Tibial nerve (tissue), 4 donors: Measurements from ENCODE around the gene TAF9. TPM values are rescaled to one million over a fixed set of nuclear protein-coding genes. Genes with fewer than 3 reads are reported as not detected.
A peak's percentile ranks its signal among the peaks of the same experiment; 100 is the strongest.

ENCODE experiments used
- DNase-seq, 2 donors: peaks; one replicate each; pipeline ENCODE4 v3.0.0-alpha.2; 2019; ENCODE audit warnings: low spot score in 2 of 2
- H3K27ac ChIP-seq, 4 donors: fragments of 200-600 bp; sonication (generic) in 3 of 4; one replicate each; pipeline ENCODE4 v1.5.1; 2017 to 2019; ENCODE audit warnings: mild to moderate bottlenecking in 1 of 4
- H3K27me3 ChIP-seq, 2 donors: fragments of 200-600 bp; sonication (generic) in 1 of 2; one replicate each; pipeline versions ENCODE4 v1.5.1 to v1.6.0; 2017 to 2019
- H3K36me3 ChIP-seq, 3 donors: fragments of 200-600 bp; sonication (generic); one replicate each; pipeline ENCODE4 v1.5.1; 2018 to 2019
- H3K4me1 ChIP-seq, 4 donors: fragments of 200-600 bp; sonication (generic) in 3 of 4; one replicate each; pipeline ENCODE4 v1.5.1; 2017 to 2019
- H3K4me3 ChIP-seq, 4 donors: fragments of 200-600 bp; sonication (generic) in 3 of 4; one replicate each; pipeline ENCODE4 v1.5.1; 2017 to 2019; ENCODE audit warnings: mild to moderate bottlenecking in 1 of 4, moderate library complexity in 1 of 4
- H3K9me3 ChIP-seq, 4 donors: fragments of 200-600 bp; sonication (generic) in 3 of 4; one replicate each; pipeline ENCODE4 v1.5.1; 2017 to 2019
- EP300 ChIP-seq, 2 donors: sonication (generic); formaldehyde crosslinking; IDR thresholded peaks; one replicate each; pipeline ENCODE4 v1.6.1; 2017; ENCODE audit warnings: antibody characterized with exemption in 2 of 2, mild to moderate bottlenecking in 1 of 2
- POLR2A ChIP-seq, 2 donors: fragments of 450-650 bp; IDR thresholded peaks; one replicate each; pipeline ENCODE4 v1.6.1; 2017; ENCODE audit warnings: antibody characterized with exemption in 2 of 2, mild to moderate bottlenecking in 2 of 2, moderate library complexity in 2 of 2
- WGBS, 2 donors: methylation state at CpG; one replicate each; pipeline ENCODE4 v1.1.5; 2018; 5-methylcytosine and 5-hydroxymethylcytosine counted together
- total RNA-seq, 4 donors: library from RNA; depleted of rRNA; stranded (reverse); fragments of >200 nt; gene quantifications; one replicate each; pipeline ENCODE4 v1.1.0, GENCODE V29; 2016
- TF ChIP-seq, protein P1 (sequence below), 5 experiments: fragments of 200-600 bp in 3 of 5; fragments of 450-650 bp in 2 of 5; sonication (generic) in 3 of 5; IDR thresholded peaks; one replicate each; pipeline ENCODE4 v1.5.1; 2016 to 2019; ENCODE audit warnings: antibody characterized with exemption in 5 of 5, mild to moderate bottlenecking in 3 of 5, moderate library complexity in 2 of 5

Gene TAF9, protein sequence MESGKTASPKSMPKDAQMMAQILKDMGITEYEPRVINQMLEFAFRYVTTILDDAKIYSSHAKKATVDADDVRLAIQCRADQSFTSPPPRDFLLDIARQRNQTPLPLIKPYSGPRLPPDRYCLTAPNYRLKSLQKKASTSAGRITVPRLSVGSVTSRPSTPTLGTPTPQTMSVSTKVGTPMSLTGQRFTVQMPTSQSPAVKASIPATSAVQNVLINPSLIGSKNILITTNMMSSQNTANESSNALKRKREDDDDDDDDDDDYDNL
- total RNA-seq = 10 to 100 TPM; 17.7 to 40.9 (median 29.8) TPM

DNA sequence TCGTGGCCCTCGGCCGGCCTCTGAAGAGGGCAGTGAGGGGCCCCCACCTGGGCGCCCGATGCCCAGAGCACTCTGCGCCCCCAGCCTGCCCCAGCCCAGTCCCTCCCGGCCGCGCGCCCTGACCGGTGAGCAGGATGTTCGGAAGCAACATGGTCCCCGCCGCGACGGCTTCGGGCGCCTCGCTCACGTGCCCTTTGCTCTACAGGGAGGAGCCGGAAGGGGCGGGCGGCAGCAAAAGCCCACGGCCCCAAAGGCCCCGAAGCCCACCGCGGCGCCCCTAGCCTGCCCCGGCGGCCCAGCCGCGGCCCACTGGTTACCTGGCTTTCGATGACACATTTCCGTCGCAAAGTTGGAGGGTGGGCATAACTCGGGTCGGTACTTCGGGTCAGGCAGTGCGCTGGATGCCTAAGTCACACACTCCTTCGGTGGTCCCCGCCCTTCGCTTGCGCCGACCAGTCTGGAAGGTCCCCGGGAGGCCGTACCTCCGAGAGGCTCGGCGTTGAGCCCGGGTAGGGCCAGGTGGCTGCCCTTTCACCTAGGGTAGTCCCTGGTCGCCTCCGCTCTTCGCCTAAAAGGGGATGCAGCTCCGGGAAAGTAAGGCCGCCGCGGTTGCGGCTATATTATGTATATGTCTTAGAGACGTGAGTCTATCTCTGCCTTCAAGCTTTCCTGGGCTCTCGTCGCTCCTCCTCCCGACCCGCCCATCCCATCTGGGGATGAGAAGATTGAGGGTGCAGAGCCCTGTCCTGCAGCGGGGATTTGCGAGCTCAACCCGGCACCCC lies at the start of gene TAF9, which contains the start of the genes AK6 and RAD17:
Gene TAF9 (minus strand): TSS at position 181 of the 782 bp plus-strand sequence. CDS start 3,783 bp downstream, outside the sequence.
Gene AK6 (minus strand): TSS at position 181 of the 782 bp plus-strand sequence. CDS start 30 bp downstream, at position 151.
Gene RAD17 (plus strand): TSS at position 479 of the 782 bp plus-strand sequence. CDS start 2,391 bp downstream, outside the sequence.
- DNase-seq = peak; percentile 83 to 88
- Histone ChIP-seq H3K27ac (peak within 1 kb of the TSS; percentile 97 to 98 (median 98)), H3K27me3 (no peaks in the 10 kb centered on the region), H3K4me3 (peak within 1 kb of the TSS; percentile 74 to 94 (median 84)), H3K4me1 (peaks cover 6 to 58% (median 14%) of the 10 kb centered on the region in 4 donors), H3K36me3 (peaks cover 0 to 32% (median 0%) of the 10 kb centered on the region in 3 donors), H3K9me3 (no peaks in the 10 kb centered on the region)
- 0 to 1% methylated on average over 7 to 58 of the region's 66 CpGs for WGBS, 2 donors
- peak; percentile 50 to 95 for TF ChIP-seq EP300 (IDR thresholded peaks at IDR 0.05)
- TF ChIP-seq, protein P1, sequence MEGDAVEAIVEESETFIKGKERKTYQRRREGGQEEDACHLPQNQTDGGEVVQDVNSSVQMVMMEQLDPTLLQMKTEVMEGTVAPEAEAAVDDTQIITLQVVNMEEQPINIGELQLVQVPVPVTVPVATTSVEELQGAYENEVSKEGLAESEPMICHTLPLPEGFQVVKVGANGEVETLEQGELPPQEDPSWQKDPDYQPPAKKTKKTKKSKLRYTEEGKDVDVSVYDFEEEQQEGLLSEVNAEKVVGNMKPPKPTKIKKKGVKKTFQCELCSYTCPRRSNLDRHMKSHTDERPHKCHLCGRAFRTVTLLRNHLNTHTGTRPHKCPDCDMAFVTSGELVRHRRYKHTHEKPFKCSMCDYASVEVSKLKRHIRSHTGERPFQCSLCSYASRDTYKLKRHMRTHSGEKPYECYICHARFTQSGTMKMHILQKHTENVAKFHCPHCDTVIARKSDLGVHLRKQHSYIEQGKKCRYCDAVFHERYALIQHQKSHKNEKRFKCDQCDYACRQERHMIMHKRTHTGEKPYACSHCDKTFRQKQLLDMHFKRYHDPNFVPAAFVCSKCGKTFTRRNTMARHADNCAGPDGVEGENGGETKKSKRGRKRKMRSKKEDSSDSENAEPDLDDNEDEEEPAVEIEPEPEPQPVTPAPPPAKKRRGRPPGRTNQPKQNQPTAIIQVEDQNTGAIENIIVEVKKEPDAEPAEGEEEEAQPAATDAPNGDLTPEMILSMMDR (IDR thresholded peaks at IDR 0.05) = peak in 2 of 5 experiments; percentile 42 to 46
- TF ChIP-seq POLR2A (IDR thresholded peaks at IDR 0.05) = peak; percentile 74 to 80

DNA sequence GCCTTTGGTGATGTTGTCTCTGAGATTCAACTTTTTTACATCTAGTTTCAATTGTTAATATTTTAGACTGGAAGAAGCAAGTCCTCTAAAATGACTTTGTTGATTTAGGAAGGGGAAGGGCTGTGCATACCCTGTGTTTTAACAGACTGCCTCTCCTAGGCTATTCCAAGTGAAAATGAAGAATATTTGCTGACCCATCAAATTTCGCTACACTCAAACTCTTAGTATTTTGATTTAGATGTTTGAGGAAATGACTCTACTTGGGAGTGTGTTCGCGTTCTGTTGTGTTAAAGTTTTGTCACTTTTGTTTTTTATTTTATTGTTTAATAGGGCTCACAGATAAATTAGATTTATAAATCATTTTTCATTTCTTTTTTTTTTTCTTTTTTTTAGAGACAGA lies 49.2 kb upstream of the TAF9 start:
- DNase-seq = no peak
- TF ChIP-seq EP300 (IDR thresholded peaks at IDR 0.05) = no peak
- no peak for TF ChIP-seq POLR2A (IDR thresholded peaks at IDR 0.05)
- Histone ChIP-seq H3K36me3 (peaks cover 0 to 26% (median 0%) of the 10 kb centered on the region in 3 donors), H3K27me3 (no peaks in the 10 kb centered on the region), H3K4me1 (peaks cover 0 to 12% (median 0%) of the 10 kb centered on the region in 4 donors), H3K4me3 (no peak overlapping the region), H3K9me3 (no peaks in the 10 kb centered on the region), H3K27ac (no peak overlapping the region)
- WGBS, 2 donors = 92 to 93% methylated on average over 3 of the region's 3 CpGs

DNA sequence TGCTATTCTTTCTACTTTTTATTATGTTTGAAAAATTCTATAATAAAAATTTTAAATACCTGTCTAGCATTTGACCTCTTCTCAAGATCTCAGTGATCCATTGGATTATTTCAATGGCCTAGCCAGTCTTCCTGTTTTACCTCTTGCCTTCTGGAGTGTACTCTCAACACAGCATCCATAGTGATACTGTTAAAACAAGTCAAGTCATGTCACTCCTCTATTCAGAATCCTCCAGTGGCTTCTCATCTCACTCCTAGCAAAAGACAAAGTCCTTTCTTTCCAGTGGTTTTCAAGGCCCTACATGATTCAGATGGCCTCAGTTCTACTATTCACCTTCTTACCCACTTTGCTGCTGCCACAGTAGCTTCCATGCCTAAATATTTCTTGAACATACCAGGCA lies 47.4 kb upstream of the TAF9 start:
- Histone ChIP-seq H3K27me3 (no peaks in the 10 kb centered on the region), H3K27ac (no peak overlapping the region), H3K4me1 (peaks cover 0 to 12% (median 0%) of the 10 kb centered on the region in 4 donors), H3K9me3 (no peaks in the 10 kb centered on the region), H3K36me3 (peaks cover 0 to 44% (median 0%) of the 10 kb centered on the region in 3 donors), H3K4me3 (no peak overlapping the region)
- TF ChIP-seq EP300 (IDR thresholded peaks at IDR 0.05) (no peak), POLR2A (IDR thresholded peaks at IDR 0.05) (no peak)
- TF ChIP-seq, protein P1 (IDR thresholded peaks at IDR 0.05) = no peak
- no peak for DNase-seq

DNA sequence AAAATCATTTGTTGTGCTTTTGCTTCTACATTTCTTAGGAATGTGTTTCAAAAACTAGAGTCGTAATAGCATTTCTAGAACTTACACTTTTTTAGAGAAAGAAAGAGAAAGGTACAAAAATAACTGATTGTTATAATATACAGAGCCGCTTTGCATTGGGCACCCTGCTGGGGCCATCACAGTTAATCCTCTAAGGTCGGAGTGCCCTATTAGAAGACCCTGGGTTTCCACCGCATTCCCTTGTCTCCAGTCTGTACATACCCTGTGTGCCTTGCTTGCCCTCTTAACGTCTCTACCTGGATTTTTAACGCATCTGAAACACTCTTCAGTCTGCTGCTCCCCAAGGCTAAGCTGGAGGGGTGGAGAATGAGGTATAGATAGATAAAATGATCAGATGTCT lies 46.9 kb upstream of the TAF9 start:
- Histone ChIP-seq H3K27me3 (no peaks in the 10 kb centered on the region), H3K9me3 (no peaks in the 10 kb centered on the region), H3K36me3 (peaks cover 0 to 49% (median 0%) of the 10 kb centered on the region in 3 donors), H3K4me3 (peak overlapping the region in 1 of 4 donors; percentile 71), H3K27ac (no peak overlapping the region), H3K4me1 (peaks cover 0 to 12% (median 0%) of the 10 kb centered on the region in 4 donors)
- TF ChIP-seq EP300 (IDR thresholded peaks at IDR 0.05) = no peak
- TF ChIP-seq POLR2A (IDR thresholded peaks at IDR 0.05) = no peak
- TF ChIP-seq, protein P1 (IDR thresholded peaks at IDR 0.05) = no peak
- 82 to 88% methylated on average over 6 of the region's 6 CpGs for WGBS, 2 donors
- DNase-seq = no peak

DNA sequence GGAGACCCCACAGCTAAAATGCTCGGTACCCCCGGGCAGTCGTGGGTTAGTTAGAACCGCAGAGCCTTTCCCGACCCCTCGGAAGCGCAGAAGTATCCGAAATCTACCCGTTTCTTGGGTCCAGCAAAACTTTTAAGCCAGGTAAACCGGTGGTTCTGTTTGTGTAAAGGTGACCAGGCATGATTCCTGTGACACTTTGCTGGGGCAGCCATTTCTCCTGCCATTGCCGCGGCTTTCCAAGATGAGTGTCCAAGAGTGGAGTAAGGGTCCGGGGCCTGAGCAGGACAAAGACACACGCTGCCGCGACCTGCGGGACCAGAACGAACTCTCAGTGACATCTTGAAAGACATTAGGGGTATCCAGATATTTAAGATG lies 46.3 kb upstream of the TAF9 start:
- Histone ChIP-seq H3K27ac (peak overlapping the region in 2 of 4 donors; percentile 47 to 78), H3K9me3 (no peaks in the 10 kb centered on the region), H3K27me3 (no peaks in the 10 kb centered on the region), H3K4me1 (peaks cover 0 to 12% (median 0%) of the 10 kb centered on the region in 4 donors), H3K4me3 (peak overlapping the region; percentile 30 to 71 (median 54)), H3K36me3 (peaks cover 0 to 56% (median 0%) of the 10 kb centered on the region in 3 donors)
- TF ChIP-seq EP300 (IDR thresholded peaks at IDR 0.05) (no peak), POLR2A (IDR thresholded peaks at IDR 0.05) (no peak)
- TF ChIP-seq, protein P1 (IDR thresholded peaks at IDR 0.05) = no peak
- no peak for DNase-seq
- WGBS, 2 donors = 55 to 60% methylated on average over 18 of the region's 18 CpGs
